HG02973 (cell line): Measurements from ENCODE around the gene KIF1A.

Source experiments
- ATAC-seq: cut with Tn5 transposase; IDR thresholded peaks from one replicate; pipeline ENCODE4 v1.9.1; 2021; ENCODE audit warnings: moderate library complexity; ENCODE audit not compliant: unreplicated experiment

KIF1A gene

DNA sequence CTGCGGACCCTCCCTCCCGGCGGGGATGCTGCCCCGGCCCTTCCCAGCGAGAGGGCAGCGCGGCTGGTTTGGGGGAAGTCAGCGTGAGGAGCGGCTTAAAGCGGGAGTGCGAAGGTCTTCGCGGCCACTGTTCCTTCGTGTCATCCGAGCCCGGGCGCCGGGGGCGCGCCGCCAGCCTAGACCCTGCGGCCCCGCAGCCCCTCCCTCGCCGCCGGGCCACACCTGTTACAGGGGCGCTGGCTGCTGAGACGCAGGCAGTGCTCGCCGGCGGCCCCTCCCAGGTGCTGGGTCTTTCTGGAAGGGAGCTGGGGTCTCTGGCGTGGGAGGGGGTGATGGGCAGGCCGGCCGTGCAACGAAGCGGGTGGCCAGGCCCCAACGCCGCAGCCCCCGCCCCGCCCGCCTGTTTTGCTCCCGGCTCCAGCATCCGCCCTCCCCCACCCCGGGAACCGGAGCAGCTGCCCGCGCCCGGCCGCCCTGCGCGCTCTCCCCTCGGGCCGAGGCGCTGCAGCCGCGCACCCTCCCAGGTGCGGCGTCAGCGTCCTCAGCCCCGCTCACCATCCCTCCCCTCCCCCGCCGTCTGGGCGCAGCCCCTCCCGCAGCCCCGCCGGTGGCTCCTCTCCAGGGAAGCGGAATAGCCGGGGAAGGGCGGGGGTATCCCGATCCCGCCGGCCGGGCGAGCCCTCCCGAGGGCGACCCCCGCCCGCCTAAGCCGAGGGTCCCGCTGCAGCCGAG is 727 bp downstream of the KIF1A start:
- no peak for ATAC-seq

DNA sequence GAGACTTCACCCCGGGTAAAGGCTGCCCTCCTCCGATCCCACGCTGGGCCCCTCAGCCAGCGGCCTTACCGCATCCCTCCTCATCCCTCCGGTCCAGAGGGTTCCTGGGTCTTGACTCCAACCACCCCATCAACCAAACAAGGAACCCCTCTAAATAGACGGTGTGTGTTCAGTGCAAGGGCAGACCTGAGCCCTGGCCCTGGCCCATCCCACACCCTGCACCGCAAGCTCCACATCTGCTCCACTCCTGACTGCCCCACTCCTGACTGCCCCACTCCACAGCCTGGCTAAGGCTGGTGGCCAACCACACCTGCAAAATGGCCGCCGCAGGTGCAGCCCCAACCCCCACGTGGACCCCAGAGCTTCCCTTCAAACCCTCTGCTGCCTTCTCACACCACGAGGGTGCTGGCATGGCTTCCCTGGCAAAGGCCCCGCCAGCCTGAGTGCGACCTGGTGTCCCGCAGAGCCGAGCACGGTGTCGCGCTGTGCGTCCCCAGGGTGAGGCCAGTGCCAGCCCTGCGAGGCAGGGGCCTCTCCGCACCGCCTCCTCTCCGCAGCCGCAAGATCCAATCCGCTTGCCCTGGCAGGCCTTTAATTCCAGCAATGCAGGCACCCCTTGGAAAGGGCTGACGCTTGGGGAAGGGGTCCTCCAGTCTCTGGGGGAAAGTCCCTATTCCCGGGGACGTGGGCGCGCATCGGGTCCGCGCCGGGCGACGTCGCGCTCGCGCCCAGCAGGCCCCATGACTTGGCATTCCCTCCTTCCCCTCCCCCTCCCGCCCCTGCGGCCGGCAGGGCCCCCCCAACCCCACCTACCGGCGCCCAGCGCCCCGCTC is 1.5 kb downstream of the KIF1A start:
- ATAC-seq = no peak

DNA sequence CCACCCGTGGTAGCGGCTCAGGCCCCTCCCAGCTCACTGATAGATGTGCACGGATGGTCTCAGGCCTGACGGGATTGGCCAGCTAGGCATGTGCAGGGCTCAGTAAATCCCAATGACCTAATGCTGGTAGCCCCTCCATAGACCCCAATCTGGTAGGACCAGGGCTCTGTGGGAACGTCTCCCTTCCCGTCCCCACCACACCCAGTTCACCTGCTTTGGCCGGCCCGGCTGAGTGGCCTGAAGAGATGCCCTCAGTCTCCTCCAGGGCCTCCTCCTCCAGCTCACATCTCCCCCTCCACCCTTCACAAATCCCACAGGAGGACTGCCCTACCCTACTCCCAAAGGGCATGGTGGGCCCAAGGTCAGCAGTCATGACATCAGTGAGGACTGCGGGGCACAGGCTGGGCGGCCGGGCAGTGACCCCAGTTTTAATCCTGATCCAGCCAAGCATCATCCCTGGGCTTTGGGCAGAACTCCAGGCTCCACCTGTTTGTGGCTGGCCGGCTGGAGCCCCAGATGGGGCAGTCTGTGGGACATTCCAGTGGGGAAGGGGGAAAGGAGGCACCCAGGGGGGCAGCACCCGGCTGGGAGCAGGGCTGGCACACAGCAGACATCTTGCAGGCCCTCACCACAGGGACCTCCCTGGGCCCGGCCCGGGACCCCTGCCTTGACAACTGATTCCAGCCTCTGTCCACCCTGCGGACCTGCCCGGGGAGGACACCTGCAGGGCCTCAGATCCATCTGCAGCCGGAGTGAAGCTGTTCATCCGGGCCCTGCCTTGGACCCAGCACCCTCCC is 2.3 kb downstream of the KIF1A start:
- no peak for ATAC-seq

DNA sequence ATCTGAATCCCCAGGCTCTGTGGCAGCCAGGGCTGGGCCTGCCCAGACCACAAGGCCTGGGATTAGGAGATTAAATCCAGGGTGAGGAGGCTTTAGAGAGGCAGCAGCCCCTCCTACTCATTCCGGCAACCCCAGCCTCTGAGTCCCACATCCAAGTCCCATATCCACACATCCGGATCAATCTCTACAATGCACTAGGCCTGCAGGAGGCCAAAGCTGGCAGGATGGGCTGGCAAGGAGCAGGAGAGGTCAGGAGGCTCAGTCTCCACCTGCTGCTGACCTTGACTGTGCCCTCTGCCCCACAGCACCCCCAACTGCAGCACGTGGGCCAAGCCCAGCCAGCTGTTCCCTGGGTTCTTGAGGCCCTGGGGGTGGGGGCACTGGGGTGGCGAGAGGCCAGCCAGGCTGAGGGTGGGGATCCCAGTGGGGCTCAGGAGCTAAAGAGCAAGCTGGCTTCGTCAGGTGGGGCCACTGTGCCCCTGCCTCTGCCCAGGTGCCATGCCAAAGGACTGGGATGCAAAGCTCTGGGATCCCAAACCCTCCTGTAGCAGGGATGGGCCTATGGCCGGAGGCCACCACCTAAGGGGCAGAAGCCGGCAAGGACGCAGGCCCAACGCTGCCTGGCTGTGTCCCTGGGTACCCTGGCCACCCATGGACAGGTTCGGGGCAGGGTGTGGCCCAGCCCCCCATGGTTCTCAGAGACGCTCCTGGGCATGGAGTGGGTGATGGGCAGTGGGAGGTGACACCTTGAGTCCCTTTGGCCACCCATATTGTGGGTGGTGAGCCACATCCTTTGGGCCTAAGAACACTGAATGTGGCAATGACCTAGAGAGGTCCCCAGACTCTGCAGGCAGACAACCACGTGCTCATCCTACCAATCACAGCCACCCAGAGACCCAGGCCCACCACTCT is 3.2 kb downstream of the KIF1A start:
- ATAC-seq = no peak

DNA sequence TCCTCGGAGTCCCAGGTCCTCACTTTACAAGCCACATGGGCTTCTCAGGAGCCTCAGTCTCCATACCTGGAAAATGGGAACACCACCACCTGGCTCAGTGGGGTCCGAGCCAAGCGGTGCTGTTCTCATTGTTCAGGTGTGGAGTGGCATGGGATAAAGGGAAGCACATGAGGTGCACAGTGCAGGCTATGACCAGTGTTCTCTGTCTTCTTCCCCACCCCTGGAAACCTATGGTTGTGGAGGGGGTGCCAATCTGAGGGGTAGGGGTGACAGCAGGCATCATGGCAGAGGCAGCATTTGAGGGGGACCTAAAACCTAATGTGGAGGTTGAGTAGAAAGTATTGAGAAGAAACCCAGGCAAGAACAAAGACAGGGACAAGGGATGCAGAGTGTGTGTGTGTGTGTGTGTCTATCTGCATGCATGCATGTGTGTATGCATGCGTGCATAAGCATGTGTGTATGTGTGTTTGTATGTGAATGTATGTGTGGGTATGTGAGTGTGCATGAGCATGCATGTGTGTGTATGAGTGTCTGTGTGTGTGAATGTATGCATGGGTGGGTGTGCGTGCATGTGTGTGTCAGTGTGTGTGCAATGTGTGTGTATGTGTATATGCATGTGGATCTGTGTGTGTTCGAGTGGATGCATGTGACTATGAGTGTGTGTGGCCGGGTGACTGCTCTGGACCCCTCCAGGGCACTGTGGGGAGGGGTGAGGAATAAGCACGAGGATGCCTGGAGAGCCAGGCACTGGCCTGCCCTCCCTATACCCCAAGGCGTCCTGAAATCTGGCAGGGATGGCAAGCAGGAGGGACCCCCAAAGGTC is 4.0 kb downstream of the KIF1A start:
- ATAC-seq = no peak

DNA sequence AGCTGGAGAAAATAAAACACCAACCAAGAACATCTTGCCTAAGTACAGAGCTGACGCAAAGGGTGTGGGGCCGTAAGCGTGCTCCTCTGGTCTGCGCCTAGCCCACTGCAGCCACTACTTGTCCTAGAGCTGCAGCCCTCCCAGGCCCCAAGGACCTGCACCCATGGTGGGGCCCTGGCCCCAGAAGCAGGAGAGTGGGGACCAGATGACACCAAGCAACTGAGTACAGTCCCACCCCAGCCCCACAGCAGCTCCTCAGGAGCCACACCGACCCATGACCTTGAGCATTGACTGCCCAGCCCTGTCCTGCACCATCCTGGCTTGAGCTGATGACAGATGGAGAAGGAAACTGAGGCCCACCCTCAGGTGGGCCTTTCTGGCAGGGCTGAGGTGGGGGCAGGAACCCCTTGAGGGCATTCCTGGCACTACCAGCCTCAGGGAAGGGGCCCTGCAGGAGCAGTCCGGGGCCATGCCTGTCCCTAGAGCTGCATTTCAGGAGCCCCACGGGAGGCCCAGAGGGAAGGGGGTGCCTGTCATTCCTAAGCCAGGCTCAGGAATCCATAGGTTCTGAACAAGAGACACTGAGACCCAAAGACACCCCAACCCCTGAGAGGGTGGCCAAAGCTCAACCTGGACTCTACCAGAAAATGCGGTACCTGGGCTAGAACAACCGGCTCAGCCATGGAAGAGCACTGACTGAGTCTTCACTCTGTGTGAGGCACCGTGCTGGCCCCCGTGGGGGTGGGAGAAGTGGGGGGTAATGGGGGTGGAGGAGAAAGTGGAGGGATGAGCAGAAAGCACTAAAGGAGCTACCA is 4.9 kb downstream of the KIF1A start:
- no peak for ATAC-seq

DNA sequence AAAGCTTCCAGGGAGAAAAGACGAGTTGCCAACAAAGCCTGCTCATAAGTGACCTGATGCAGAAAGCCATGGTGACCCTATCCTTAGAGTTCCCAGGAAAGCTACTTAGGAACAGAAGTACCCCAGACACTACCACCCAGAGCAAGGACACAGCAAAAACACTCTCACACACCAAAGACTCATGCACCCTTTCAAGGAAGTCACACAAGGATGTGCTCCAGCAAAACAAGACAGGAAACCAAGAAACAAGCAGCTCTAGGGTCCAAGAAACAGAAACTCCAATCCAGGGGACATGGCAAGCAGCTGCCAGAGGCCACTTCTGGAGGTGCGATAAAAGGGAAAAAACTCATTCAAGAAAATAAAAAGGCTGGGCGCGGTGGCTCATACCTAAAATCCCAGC is 5.7 kb downstream of the KIF1A start:
- no peak for ATAC-seq

DNA sequence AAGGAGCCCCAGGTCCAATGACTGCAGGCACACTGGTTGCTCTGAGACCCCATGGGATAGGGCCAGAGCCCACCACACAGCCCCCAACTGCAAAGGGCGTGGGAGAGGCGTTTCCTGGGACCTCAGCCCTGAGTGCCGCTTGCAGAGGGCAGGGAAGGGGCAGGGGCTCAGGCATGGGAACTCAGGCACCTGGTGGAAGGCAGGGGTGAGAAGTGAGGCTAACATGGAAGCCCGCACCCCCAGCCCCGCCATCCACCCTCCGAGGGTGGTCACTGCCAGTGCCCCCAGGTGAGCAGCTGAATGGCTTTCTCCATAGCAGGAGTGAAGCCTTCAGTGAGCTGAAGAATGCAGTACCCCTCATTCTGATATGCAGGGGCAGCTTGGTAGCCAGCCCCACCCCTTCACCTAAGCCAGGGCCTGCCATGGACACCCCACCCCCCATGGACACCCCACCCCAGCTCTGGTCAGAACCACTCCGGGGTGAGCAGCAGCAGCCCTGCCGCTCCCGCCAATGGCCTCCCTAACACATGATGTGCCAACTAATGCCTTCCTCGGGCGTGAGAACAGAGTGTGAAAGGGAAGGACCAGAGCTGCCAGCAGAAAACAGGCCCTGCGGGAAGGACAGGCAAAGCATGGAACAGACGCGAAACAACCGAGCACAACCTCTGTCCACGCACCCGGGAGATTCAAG is 6.6 kb downstream of the KIF1A start:
- ATAC-seq = no peak

DNA sequence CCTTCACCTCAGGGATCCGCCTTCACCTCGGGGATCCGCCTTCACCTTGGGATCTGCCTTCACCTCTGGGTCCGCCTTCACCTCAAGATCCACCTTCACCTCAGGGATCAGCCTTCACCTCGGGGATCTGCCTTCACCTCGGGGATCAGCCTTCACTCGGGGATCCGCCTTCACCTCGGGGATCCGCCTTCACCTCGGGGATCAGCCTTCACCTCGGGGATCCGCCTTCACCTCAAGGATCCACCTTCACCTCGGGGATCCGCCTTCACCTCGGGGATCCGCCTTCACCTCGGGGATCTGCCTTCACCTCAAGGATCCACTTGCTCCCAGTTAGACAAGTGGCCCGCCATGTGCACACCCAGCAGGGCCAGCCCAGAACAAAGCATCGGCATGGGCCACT is 7.3 kb downstream of the KIF1A start:
- no peak for ATAC-seq

DNA sequence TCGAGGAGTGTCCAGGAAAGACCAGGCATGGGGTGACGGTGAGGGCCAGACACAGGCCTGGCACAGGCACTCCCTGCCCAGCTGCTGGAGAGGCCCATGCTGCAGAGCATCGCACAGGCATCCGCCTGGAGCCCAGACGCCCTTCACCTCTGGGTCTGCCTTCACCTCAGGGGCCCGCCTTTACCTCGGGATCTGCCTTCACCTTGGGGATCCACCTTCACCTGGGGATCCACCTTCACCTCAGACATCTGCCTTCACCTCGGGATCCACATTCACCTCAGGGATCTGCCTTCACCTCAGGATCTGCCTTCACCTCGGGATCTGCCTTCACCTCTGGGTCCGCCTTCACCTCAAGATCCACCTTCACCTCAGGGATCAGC is 7.7 kb downstream of the KIF1A start:
- ATAC-seq = no peak

DNA sequence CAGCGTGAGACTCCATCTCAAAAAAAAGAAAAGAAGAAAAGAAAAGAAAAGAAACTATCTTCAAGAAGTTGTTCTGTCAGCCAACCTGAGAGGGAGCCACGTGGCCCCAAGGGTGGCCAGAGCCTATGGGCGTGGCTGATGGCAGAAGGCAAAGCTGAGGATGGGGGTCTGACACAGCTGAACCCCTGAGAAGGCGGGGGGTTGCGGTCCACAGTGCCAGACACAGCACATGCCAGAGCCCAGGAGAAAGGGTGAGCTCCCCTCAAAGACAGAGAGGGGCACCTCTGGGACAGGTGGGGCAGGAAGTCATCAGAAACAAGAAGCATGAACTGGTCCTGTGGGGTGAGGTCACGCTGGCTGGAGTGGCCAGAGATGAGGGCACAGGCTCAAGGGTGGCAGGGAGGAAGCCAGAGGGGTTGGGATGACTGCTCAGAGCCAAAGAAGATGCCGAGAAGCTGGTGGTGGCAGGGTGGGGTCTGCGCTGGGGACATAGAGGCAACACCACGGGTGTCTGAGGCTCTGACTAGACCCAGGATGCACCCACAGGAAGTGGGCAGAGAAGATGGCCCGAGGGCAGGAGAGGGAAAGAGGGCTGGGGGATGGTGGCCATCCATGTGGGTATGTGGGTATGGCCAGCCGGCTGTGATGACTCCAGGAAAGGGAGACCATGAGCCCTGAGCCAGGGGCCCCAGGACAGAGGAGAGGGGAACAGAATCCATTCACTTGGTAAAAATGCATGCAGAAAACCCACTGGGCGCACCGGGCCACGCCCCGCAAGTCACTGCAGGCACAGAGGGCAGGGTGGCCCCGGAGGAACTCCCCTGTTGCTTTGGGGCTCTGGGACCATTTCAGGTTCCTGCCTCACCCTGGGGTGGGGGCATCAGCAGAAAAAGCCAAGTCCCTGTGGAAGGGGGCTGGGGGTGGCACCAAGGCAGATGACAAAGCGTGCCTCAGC is 8.4 kb downstream of the KIF1A start:
- no peak for ATAC-seq

DNA sequence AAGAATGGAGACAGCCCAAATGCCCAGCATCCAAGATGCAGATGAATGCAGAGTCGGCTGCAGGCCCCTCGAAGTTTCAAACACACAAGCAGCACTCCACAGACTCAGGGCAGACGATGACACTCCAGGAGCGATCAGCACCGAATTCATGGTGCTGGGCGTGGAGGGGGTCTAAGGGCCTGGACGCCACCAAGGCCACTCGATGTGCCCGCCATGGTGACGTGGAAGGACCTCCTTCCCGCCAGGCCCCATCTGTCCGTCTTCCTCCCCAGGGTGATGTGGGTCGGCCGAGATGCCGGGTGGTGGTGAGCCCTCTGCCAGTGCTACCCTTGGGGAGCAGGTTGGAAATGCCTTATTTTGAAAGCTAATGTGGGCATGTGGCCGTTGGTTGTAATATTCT is 9.4 kb downstream of the KIF1A start:
- no peak for ATAC-seq

DNA sequence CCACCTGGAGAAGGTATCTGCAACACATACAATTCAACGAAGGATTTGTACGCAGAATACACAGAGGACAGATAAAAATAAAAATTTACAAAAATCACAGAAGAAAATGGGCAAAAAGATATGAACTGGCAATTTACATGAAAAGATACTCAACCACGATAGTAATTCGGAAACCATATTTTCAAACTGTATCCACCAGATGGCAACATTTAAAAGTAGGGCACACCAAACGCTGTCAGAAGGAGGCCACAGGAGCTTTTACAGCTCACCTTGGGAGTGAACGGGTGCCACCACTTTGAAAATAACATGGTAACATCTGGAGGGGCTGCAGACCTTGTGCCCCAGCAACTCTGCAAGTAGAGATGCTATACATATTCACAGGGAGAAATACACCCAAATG is 9.8 kb downstream of the KIF1A start:
- ATAC-seq = no peak

DNA sequence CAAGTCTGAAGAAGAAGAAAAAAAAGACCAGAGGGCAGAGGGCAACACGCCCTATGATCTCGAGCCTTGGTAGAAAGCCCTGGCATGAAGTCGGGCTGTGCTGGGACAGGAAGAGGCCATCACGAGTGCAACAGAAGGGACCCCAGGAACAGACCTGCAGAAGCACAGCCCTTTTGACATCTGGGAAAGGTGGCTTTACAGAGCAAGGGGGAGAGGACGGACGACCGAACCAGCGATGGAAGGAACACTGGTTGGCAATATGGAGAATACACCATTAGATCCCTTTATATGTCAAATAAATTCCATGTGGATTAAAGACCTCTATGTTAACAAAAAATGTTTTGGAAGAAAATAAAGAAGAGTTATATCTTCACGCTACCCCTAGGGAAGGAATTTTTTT is 10.7 kb downstream of the KIF1A start:
- no peak for ATAC-seq

DNA sequence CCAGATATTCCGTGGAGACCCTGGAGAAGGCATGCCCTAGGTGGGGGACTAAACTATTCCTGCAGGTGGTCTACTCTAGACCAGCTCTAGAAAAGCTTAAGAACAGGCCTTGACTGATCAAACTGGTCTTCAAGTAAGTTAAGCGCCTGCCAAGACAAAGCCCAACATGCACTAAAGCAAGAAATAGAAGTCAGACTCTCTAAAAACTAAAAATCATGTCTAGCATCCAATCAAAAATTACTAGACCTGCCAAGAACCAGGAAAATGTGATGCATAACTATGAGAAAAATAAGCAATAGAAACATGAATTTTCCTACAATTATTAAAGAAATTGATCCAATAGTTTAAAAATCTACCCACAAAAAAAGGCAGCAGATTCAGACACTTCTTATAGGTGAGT is 13.6 kb downstream of the KIF1A start:
- ATAC-seq = no peak

DNA sequence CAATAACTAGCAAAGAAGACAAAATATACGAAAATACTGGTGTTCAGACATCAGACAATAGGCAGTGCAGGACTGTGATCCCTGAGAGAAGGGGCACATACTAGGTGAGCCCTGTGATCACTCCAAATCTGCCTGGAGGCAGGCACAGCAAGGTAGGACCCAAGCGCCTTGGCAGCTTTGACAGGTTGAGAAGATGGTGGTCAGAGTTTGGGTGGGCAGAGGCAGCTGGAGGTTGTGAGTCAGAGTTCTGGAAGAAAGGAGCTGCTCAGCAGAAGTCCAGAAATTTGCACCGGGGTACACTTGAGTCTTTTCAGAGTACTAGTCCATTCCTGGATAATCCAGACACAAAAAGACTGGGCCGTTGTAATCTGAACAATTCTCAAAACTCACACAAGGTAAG is 14.0 kb downstream of the KIF1A start:
- no peak for ATAC-seq

DNA sequence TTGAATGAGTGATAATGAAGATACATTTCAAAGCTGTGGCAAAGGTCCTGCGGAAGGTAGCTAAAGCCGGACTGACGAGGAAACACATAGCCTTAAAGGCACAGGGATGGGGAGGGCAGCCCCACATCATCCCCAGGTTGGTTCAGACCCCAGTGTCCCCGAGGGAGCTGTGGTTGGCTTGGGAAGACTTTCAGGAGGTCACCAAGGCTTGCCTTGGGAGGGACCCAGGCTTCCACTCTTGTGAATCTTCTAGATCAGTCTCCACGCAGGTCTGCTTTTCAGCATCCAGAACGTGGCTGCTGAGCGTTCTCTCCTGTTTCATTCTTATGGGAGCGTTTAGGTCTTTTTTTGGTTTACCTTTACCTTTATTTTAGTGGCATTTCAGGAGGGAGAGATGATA is 16.8 kb downstream of the KIF1A start:
- ATAC-seq = no peak
